H9 (cell line): ENCODE measurements around the gene COMTD1. TPM values are rescaled to one million over a fixed set of nuclear protein-coding genes. Genes with fewer than 3 reads are reported as not detected.

Source experiments
- DNase-seq: peaks from one replicate; pipeline ENCODE4 v3.0.0-alpha.2; 2017
- H2AFZ ChIP-seq: one replicate; pipeline ENCODE4 v1.6.1; 2013; ENCODE audit warnings: mild to moderate bottlenecking, low read length, control low read depth, moderate library complexity
- H2AK5ac ChIP-seq: 2 replicates; pipeline ENCODE4 v1.6.1; 2013; ENCODE audit warnings: low read length, control low read depth, mixed read lengths; ENCODE audit not compliant: insufficient read length
- H2BK120ac ChIP-seq: one replicate; pipeline ENCODE4 v1.6.1; 2013; ENCODE audit warnings: low read depth, mild to moderate bottlenecking, low read length, control low read depth, inconsistent platforms; ENCODE audit not compliant: poor library complexity, severe bottlenecking
- H2BK12ac ChIP-seq: 2 replicates; pipeline ENCODE4 v1.6.1; 2013; ENCODE audit warnings: low read length, control low read depth, mixed read lengths, low read depth; ENCODE audit not compliant: insufficient read length
- H2BK15ac ChIP-seq: 2 replicates; pipeline ENCODE4 v1.6.1; 2013; ENCODE audit warnings: low read depth, low read length, control low read depth
- H2BK20ac ChIP-seq: one replicate; pipeline ENCODE4 v1.6.1; 2013; ENCODE audit warnings: low read depth, mild to moderate bottlenecking, low read length, control low read depth, inconsistent platforms; ENCODE audit not compliant: poor library complexity, severe bottlenecking
- H2BK5ac ChIP-seq: 2 replicates; pipeline ENCODE4 v1.6.1; 2013; ENCODE audit warnings: low read length, control low read depth, mixed read lengths; ENCODE audit not compliant: insufficient read length
- H3K14ac ChIP-seq: 2 replicates; pipeline ENCODE4 v1.6.1; 2013; ENCODE audit warnings: low read length, control low read depth; ENCODE audit not compliant: insufficient read depth
- H3K18ac ChIP-seq: 2 replicates; pipeline ENCODE4 v1.6.1; 2013; ENCODE audit warnings: low read depth, mild to moderate bottlenecking, mixed read lengths, low read length, control low read depth; ENCODE audit not compliant: insufficient read length
- H3K23ac ChIP-seq: 2 replicates; pipeline ENCODE4 v1.6.1; 2013; ENCODE audit warnings: low read length, control low read depth, mixed read lengths, low read depth; ENCODE audit not compliant: insufficient read length
- H3K23me2 ChIP-seq: 2 replicates; pipeline ENCODE4 v1.6.1; 2013; ENCODE audit warnings: low read depth, mild to moderate bottlenecking, mixed read lengths, low read length, control low read depth; ENCODE audit not compliant: insufficient read length, poor library complexity, severe bottlenecking
- H3K27ac ChIP-seq: 2 replicates; pipeline ENCODE4 v1.5.1; 2013; ENCODE audit warnings: low read length, control low read depth, mixed read lengths, low read depth; ENCODE audit not compliant: insufficient read length
- H3K27me3 ChIP-seq: 2 replicates; pipeline ENCODE4 v1.6.1; 2013; ENCODE audit warnings: low read length, control low read depth, inconsistent platforms; ENCODE audit not compliant: insufficient read depth
- H3K4ac ChIP-seq: 2 replicates; pipeline ENCODE4 v1.6.1; 2013; ENCODE audit warnings: low read depth, mild to moderate bottlenecking, control low read depth, inconsistent platforms, low read length, moderate library complexity
- H3K4me1 ChIP-seq: 2 replicates; pipeline ENCODE4 v1.6.1; 2013; ENCODE audit warnings: low read length, control low read depth, inconsistent platforms; ENCODE audit not compliant: insufficient read depth
- H3K4me2 ChIP-seq: 2 replicates; pipeline ENCODE4 v1.6.1; 2013; ENCODE audit warnings: low read length, control low read depth, mixed read lengths; ENCODE audit not compliant: insufficient read length, insufficient read depth
- H3K56ac ChIP-seq: 2 replicates; pipeline ENCODE4 v1.6.1; 2013; ENCODE audit warnings: low read depth, mild to moderate bottlenecking, mixed read lengths, low read length, control low read depth; ENCODE audit not compliant: insufficient read length
- H3K79me1 ChIP-seq: 2 replicates; pipeline ENCODE4 v1.6.1; 2013; ENCODE audit warnings: low read depth, mild to moderate bottlenecking, moderate library complexity, low read length, control low read depth, inconsistent platforms; ENCODE audit not compliant: insufficient read depth, poor library complexity, severe bottlenecking
- H3K79me2 ChIP-seq: 2 replicates; pipeline ENCODE4 v1.6.1; 2013; ENCODE audit warnings: low read length, control low read depth, inconsistent platforms; ENCODE audit not compliant: insufficient read depth
- H3K9ac ChIP-seq: 2 replicates; pipeline ENCODE4 v1.6.1; 2013; ENCODE audit warnings: low read length, control low read depth, mixed read lengths; ENCODE audit not compliant: insufficient read length; ENCODE audit errors: extremely low read depth
- H3K9me3 ChIP-seq: one replicate; pipeline ENCODE4 v1.6.1; 2013; ENCODE audit warnings: low read depth, low read length, inconsistent platforms; ENCODE audit not compliant: control insufficient read depth
- H3T11ph ChIP-seq: one replicate; pipeline ENCODE4 v1.6.1; 2013; ENCODE audit warnings: mild to moderate bottlenecking, low read length, control low read depth, inconsistent platforms
- H4K20me1 ChIP-seq: one replicate; pipeline ENCODE4 v1.6.1; 2013; ENCODE audit not compliant: control insufficient read depth, insufficient read length, insufficient read depth
- H4K5ac ChIP-seq: 2 replicates; pipeline ENCODE4 v1.6.1; 2013; ENCODE audit warnings: low read depth, mild to moderate bottlenecking, mixed read lengths, low read length, control low read depth; ENCODE audit not compliant: insufficient read length
- H4K8ac ChIP-seq: replicated peaks from 2 replicates; pipeline ENCODE4 v1.6.1; 2013; ENCODE audit warnings: low read length, control low read depth, mixed read lengths, low read depth; ENCODE audit not compliant: insufficient read length
- H4K91ac ChIP-seq: 2 replicates; pipeline ENCODE4 v1.6.1; 2013; ENCODE audit warnings: low read depth, mild to moderate bottlenecking, moderate library complexity, mixed read lengths, low read length, control low read depth; ENCODE audit not compliant: insufficient read length
- H3K27ac Mint-ChIP-seq, 3 experiments: 2 replicates in 2 of 3; 3 replicates in 1 of 3; pipeline ENCODE4 v1.8.0; 2020 to 2021; ENCODE audit warnings: mixed read lengths in 3 of 3, mild to moderate bottlenecking in 1 of 3, moderate library complexity in 1 of 3
- H3K27me3 Mint-ChIP-seq: 2 replicates; pipeline ENCODE4 v1.8.0; 2021; ENCODE audit warnings: low read depth, mild to moderate bottlenecking, moderate library complexity, mixed read lengths
- H3K36me3 Mint-ChIP-seq, 3 experiments: 2 replicates in 2 of 3; 3 replicates in 1 of 3; pipeline ENCODE4 v1.8.0; 2020 to 2021; ENCODE audit warnings: low read depth in 3 of 3, mixed read lengths in 3 of 3; ENCODE audit not compliant: insufficient read depth in 1 of 3
- H3K4me1 Mint-ChIP-seq, 2 experiments: 2 replicates each; pipeline ENCODE4 v1.8.0; 2020; ENCODE audit warnings: mixed read lengths in 2 of 2
- H3K4me3 Mint-ChIP-seq, 2 experiments: 2 replicates in 1 of 2; 3 replicates in 1 of 2; pipeline ENCODE4 v1.8.0; 2020 to 2021; ENCODE audit warnings: mild to moderate bottlenecking in 2 of 2, mixed read lengths in 2 of 2, moderate library complexity in 1 of 2
- H3K9me3 Mint-ChIP-seq, 2 experiments: 2 replicates in 1 of 2; 3 replicates in 1 of 2; pipeline ENCODE4 v1.8.0; 2020; ENCODE audit warnings: mild to moderate bottlenecking in 2 of 2, mixed read lengths in 2 of 2, moderate library complexity in 1 of 2
- WGBS: extraction: QIAGEN DNeasy Blood & Tissue Kit; methylation state at CpG from one replicate; pipeline ENCODE4 v1.1.7; 2013; ENCODE audit warnings: missing lambda C conversion rate, low lambda C conversion rate, mixed read lengths; ENCODE audit not compliant: insufficient read length; ENCODE audit errors: extremely low coverage; 5-methylcytosine and 5-hydroxymethylcytosine counted together
- total RNA-seq: library from RNA; stranded (reverse); gene quantifications from 2 replicates; pipeline ENCODE4 v1.2.1, GENCODE V29; 2021
- TF ChIP-seq, protein P1 (sequence below): fragments of 200-600 bp; sonication (generic); conservative IDR thresholded peaks from 3 replicates; pipeline ENCODE4 v1.8.0; 2021; ENCODE audit warnings: antibody characterized with exemption, mild to moderate bottlenecking

Gene COMTD1
- total RNA-seq, 1 experiment from 2014 or later, result 28.3 TPM

DNA sequence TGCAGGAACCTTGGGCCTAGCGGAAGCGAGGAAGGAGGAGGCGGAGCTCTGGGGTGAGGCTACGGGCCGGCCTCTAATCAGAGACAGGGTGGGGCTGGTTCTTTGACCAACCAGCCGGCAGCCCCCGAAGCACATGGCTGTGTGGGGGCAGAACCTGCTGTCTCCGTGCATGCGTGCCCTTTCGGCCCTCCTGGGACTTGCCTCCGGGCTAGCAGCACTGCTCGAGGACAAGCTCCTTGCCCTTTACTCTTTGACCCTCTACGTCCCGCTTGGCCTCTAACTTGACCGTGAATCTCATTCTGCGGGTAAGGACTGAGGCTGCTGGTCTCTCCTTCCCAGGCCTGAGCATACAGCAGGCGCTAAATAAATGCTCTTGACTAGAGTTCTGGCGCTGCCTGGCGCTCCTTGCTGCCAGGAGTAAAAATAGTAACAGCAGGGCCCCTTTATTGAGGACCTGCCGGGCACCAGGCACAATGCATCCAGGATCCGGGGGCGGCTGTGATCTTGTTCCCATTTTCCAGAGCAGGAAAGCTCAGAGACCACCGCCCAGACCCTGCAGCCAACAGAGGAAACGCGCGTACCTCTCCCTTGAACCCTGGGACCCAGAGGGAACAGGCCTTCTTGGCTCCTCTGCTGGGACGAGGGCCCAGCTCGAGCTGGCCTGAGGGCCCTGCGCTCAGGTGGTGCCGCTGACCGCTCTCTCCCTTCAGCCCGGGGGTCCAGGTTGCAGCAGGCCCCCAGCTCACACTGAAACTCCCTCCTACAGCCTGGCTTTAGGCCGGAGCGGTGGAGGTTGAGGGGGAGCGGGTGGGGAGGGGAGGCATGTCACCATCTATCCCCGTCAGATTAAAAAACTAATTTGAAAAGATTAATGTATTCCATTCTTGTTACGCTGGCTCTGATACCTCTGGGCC, 2.7 kb upstream of the COMTD1 start:
- Histone ChIP-seq H3K23ac (no peak overlapping the region), H3K4me1 (no peaks in the 10 kb centered on the region; the same call in 1 of the 2 replicates), H3K4me2 (no peak overlapping the region), H4K91ac (no peak overlapping the region), H2AK5ac (no peak overlapping the region), H2BK15ac (no peak overlapping the region), H3K23me2 (peaks cover 17% of the 10 kb centered on the region), H3K9ac (no peak overlapping the region), H3K56ac (no peak overlapping the region), H3K18ac (no peak overlapping the region), H4K5ac (no peak overlapping the region), H4K20me1 (no peaks in the 10 kb centered on the region), H3K27ac (no peak overlapping the region), H3T11ph (no peak overlapping the region), H2BK20ac (no peak overlapping the region), H4K8ac (no peak overlapping the region), H2BK12ac (no peak overlapping the region), H3K79me2 (no peaks in the 10 kb centered on the region), H3K27me3 (no peaks in the 10 kb centered on the region), H3K4ac (no peak overlapping the region), H2BK5ac (no peak overlapping the region), H3K9me3 (no peaks in the 10 kb centered on the region), H2BK120ac (no peak overlapping the region), H3K14ac (no peak overlapping the region), H2AFZ (no peak overlapping the region), H3K79me1 (no peaks in the 10 kb centered on the region)
- TF ChIP-seq, protein P1, sequence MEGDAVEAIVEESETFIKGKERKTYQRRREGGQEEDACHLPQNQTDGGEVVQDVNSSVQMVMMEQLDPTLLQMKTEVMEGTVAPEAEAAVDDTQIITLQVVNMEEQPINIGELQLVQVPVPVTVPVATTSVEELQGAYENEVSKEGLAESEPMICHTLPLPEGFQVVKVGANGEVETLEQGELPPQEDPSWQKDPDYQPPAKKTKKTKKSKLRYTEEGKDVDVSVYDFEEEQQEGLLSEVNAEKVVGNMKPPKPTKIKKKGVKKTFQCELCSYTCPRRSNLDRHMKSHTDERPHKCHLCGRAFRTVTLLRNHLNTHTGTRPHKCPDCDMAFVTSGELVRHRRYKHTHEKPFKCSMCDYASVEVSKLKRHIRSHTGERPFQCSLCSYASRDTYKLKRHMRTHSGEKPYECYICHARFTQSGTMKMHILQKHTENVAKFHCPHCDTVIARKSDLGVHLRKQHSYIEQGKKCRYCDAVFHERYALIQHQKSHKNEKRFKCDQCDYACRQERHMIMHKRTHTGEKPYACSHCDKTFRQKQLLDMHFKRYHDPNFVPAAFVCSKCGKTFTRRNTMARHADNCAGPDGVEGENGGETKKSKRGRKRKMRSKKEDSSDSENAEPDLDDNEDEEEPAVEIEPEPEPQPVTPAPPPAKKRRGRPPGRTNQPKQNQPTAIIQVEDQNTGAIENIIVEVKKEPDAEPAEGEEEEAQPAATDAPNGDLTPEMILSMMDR, result no peak
- no peak overlapping the region for H3K27ac Mint-ChIP-seq
- WGBS, result no CpG with 5 or more reads among the region's 37 CpGs
- peaks cover 8 to 9% of the 10 kb centered on the region in 2 experiments for H3K4me1 Mint-ChIP-seq
- DNase-seq, result peak; percentile 74
- H3K27me3 Mint-ChIP-seq, result peaks cover 4% of the 10 kb centered on the region
- H3K4me3 Mint-ChIP-seq, result no peak overlapping the region
- H3K9me3 Mint-ChIP-seq, result no peaks in the 10 kb centered on the region
- H3K36me3 Mint-ChIP-seq, result peaks cover under 1 to 2% (median 1%) of the 10 kb centered on the region in 3 experiments; a peak in 4 of 7 replicates
